MM.1S (cell line): ENCODE results near the gene PMF1.

ENCODE experiments used
- DNase-seq: peaks from one replicate; pipeline ENCODE4 v3.0.0-alpha.2; 2015
- H2AFZ ChIP-seq: fragments of 300-600 bp; sonication (generic); 2 replicates; pipeline ENCODE4 v1.6.0; 2016; ENCODE audit warnings: antibody characterized with exemption, low read length
- H3F3A ChIP-seq: fragments of 300-600 bp; sonication (generic); 2 replicates; pipeline ENCODE4 v1.6.1; 2016; ENCODE audit warnings: mild to moderate bottlenecking, antibody characterized with exemption, low read length, moderate library complexity, mixed read lengths; ENCODE audit not compliant: insufficient read depth
- H3K27ac ChIP-seq: fragments of 300-600 bp; sonication (generic); 2 replicates; pipeline ENCODE4 v1.5.1; 2016; ENCODE audit warnings: mild to moderate bottlenecking, low read length
- H3K27me3 ChIP-seq: fragments of 300-600 bp; sonication (generic); replicated peaks from 2 replicates; pipeline ENCODE4 v1.6.0; 2016; ENCODE audit warnings: low read length; ENCODE audit not compliant: insufficient read depth
- H3K36me3 ChIP-seq: fragments of 300-600 bp; sonication (generic); replicated peaks from 2 replicates; pipeline ENCODE4 v1.6.1; 2016; ENCODE audit warnings: mild to moderate bottlenecking, low read length, mixed read lengths; ENCODE audit not compliant: insufficient read depth
- H3K4me1 ChIP-seq: fragments of 300-600 bp; sonication (generic); 2 replicates; pipeline ENCODE4 v1.6.1; 2016; ENCODE audit warnings: low read length, mixed read lengths
- H3K4me2 ChIP-seq: fragments of 300-600 bp; sonication (generic); 2 replicates; pipeline ENCODE4 v1.6.0; 2016; ENCODE audit warnings: low read depth, low read length
- H3K4me3 ChIP-seq: fragments of 300-600 bp; sonication (generic); 2 replicates; pipeline ENCODE4 v1.5.1; 2016; ENCODE audit warnings: low read length, mixed read lengths
- H3K79me2 ChIP-seq: fragments of 300-600 bp; sonication (generic); 2 replicates; pipeline ENCODE4 v1.6.1; 2016; ENCODE audit warnings: mixed run types, low read length, mixed read lengths
- H3K9ac ChIP-seq: fragments of 300-600 bp; sonication (generic); 2 replicates; pipeline ENCODE4 v1.6.1; 2016; ENCODE audit warnings: low read length, mixed read lengths
- H3K9me2 ChIP-seq: fragments of 300-600 bp; sonication (generic); replicated peaks from 2 replicates; pipeline ENCODE4 v1.6.1; 2016; ENCODE audit warnings: mild to moderate bottlenecking, low read length, mixed read lengths; ENCODE audit not compliant: insufficient read depth
- H3K9me3 ChIP-seq: fragments of 300-600 bp; sonication (generic); replicated peaks from 2 replicates; pipeline ENCODE4 v1.6.1; 2016; ENCODE audit warnings: mild to moderate bottlenecking, low read length, mixed read lengths; ENCODE audit not compliant: insufficient read depth
- H4K20me1 ChIP-seq: fragments of 300-600 bp; sonication (generic); 2 replicates; pipeline ENCODE4 v1.6.1; 2016; ENCODE audit warnings: mild to moderate bottlenecking, low read length, moderate library complexity, mixed read lengths; ENCODE audit not compliant: insufficient read depth
- CTCF ChIP-seq: fragments of 300-600 bp; sonication (generic); IDR thresholded peaks from 2 replicates; pipeline ENCODE4 v1.5.1; 2016; ENCODE audit warnings: antibody characterized with exemption, low read length, mixed read lengths
- EZH2 ChIP-seq: fragments of 300-600 bp; sonication (generic); optimal IDR thresholded peaks from 2 replicates; pipeline ENCODE3; 2017; ENCODE audit warnings: low read depth, mild to moderate bottlenecking, antibody characterized with exemption, low read length, mixed read lengths
- EZH2phosphoT487 ChIP-seq: fragments of 300-600 bp; sonication (generic); IDR thresholded peaks from 2 replicates; pipeline ENCODE4 v1.6.1; 2018; ENCODE audit warnings: antibody characterized with exemption, low read length

The PMF1 gene

GRCh38 chr1:156220226-156220625, 7.4 kb downstream of the PMF1 start:
- H3K36me3 ChIP-seq = peaks cover 7% of the 10 kb centered on the region; the same call in 1 of the 2 replicates
- H3F3A ChIP-seq = peaks cover 28% of the 10 kb centered on the region
- H3K4me3 ChIP-seq = no peak overlapping the region
- H3K9ac ChIP-seq = no peak overlapping the region
- H3K9me3 ChIP-seq = no peaks in the 10 kb centered on the region
- H2AFZ ChIP-seq = no peak overlapping the region
- H3K27me3 ChIP-seq = no peaks in the 10 kb centered on the region
- peaks cover 66% of the 10 kb centered on the region for H3K79me2 ChIP-seq
- H3K4me1 ChIP-seq = peaks cover 36% of the 10 kb centered on the region
- H4K20me1 ChIP-seq = no peaks in the 10 kb centered on the region
- no peak overlapping the region for H3K27ac ChIP-seq
- no peak for TF ChIP-seq EZH2
- TF ChIP-seq CTCF = no peak
- no peak for TF ChIP-seq EZH2phosphoT487
- no peak for DNase-seq
- no peak overlapping the region for H3K4me2 ChIP-seq
- H3K9me2 ChIP-seq = no peaks in the 10 kb centered on the region

- H3K27me3 ChIP-seq = no peaks in the 10 kb centered on the region
- H2AFZ ChIP-seq = no peak overlapping the region
- no peaks in the 10 kb centered on the region for H3K9me3 ChIP-seq
- peaks cover 44% of the 10 kb centered on the region for H3K4me1 ChIP-seq
- H3K4me3 ChIP-seq = no peak overlapping the region
- H3K27ac ChIP-seq = no peak overlapping the region
- no peak for DNase-seq
- no peaks in the 10 kb centered on the region for H3K9me2 ChIP-seq
- no peak overlapping the region for H3K9ac ChIP-seq
- peaks cover 43% of the 10 kb centered on the region for H3F3A ChIP-seq
- peaks cover 7% of the 10 kb centered on the region; the same call in 1 of the 2 replicates for H3K36me3 ChIP-seq
- no peak for TF ChIP-seq EZH2phosphoT487
- TF ChIP-seq CTCF = no peak
- no peak for TF ChIP-seq EZH2
- peaks cover 54% of the 10 kb centered on the region for H3K79me2 ChIP-seq
- no peaks in the 10 kb centered on the region for H4K20me1 ChIP-seq
- H3K4me2 ChIP-seq = no peak overlapping the region
Measured at GRCh38 chr1:156221986-156222692, 9.3 kb downstream of the PMF1 start.

- H3K4me2 ChIP-seq = peak overlapping the region; percentile 23; the same call in 1 of the 2 replicates
- no peak for DNase-seq
- H3K9me3 ChIP-seq = no peaks in the 10 kb centered on the region
- no peaks in the 10 kb centered on the region for H3K9me2 ChIP-seq
- H4K20me1 ChIP-seq = no peaks in the 10 kb centered on the region
- peaks cover 39% of the 10 kb centered on the region for H3F3A ChIP-seq
- peaks cover 44% of the 10 kb centered on the region for H3K4me1 ChIP-seq
- no peak overlapping the region for H3K4me3 ChIP-seq
- no peak for TF ChIP-seq EZH2
- TF ChIP-seq CTCF = no peak
- no peak for TF ChIP-seq EZH2phosphoT487
- H3K9ac ChIP-seq = peak overlapping the region; percentile 19; the same call in 1 of the 2 replicates
- peaks cover 7% of the 10 kb centered on the region; the same call in 1 of the 2 replicates for H3K36me3 ChIP-seq
- H3K27me3 ChIP-seq = no peaks in the 10 kb centered on the region
- H2AFZ ChIP-seq = no peak overlapping the region
- peaks cover 40% of the 10 kb centered on the region for H3K79me2 ChIP-seq
- H3K27ac ChIP-seq = peak overlapping the region; percentile 91
Measured at GRCh38 chr1:156225677-156226014, 12.8 kb downstream of the PMF1 start.
